Colonic mucosa (tissue), 4 donors: Measurements from ENCODE around the gene ELMO1. TPM values are rescaled to one million over a fixed set of nuclear protein-coding genes. Genes with fewer than 3 reads are reported as not detected.

Source experiments
- DNase-seq: peaks from one replicate; pipeline ENCODE4 v3.0.0-alpha.2; 2020
- H3K27ac ChIP-seq: fragments of 200-600 bp; one replicate; pipeline ENCODE4 v1.8.0; 2021
- H3K27me3 ChIP-seq: fragments of 200-600 bp; one replicate; pipeline ENCODE4 v1.8.0; 2021
- H3K36me3 ChIP-seq: fragments of 200-600 bp; one replicate; pipeline ENCODE4 v1.8.0; 2021
- H3K4me1 ChIP-seq: fragments of 200-600 bp; one replicate; pipeline ENCODE4 v1.8.0; 2021; ENCODE audit warnings: mild to moderate bottlenecking
- H3K4me3 ChIP-seq: fragments of 200-600 bp; one replicate; pipeline ENCODE4 v1.8.0; 2021
- H3K9ac ChIP-seq, 2 donors: one replicate each; pipeline ENCODE4 v1.7.0; 2013; ENCODE audit warnings: control low read depth in 2 of 2, low read depth in 2 of 2, low read length in 2 of 2
- H3K9me3 ChIP-seq: fragments of 200-600 bp; one replicate; pipeline ENCODE4 v1.8.0; 2021
- CTCF ChIP-seq: fragments of 200-600 bp; IDR thresholded peaks from one replicate; pipeline ENCODE4 v1.8.0; 2022; ENCODE audit warnings: antibody characterized with exemption, mild to moderate bottlenecking
- intact Hi-C: fragments of 100-400 bp; cut with DNase I; formaldehyde crosslinking; loops from one replicate; pipeline ENCODE4 v1.14.1; 2022
- total RNA-seq, 2 donors: library from RNA; stranded (reverse); fragmentation: NEBNext Ultra II Directional in 1 of 2; extraction: Animal tissue kit (Norgen Biotek cat#: 25700) in 1 of 2; gene quantifications; one replicate each; pipeline ENCODE4 v1.2.1, GENCODE V29; 2021
- donor health status: healthy.
- donor health status: DM: no; HTN: no; CAD: no.
- donor health status: DM: no; HTN: no; CAD: no.

The ELMO1 gene
- total RNA-seq, 2 donors from 2014 or later, result 4.2 to 4.7 TPM

- Histone ChIP-seq H3K9me3 (no peaks in the 10 kb centered on the region), H3K4me1 (no peaks in the 10 kb centered on the region), H3K27ac (no peak overlapping the region), H3K27me3 (no peaks in the 10 kb centered on the region), H3K9ac (no peak overlapping the region), H3K36me3 (no peaks in the 10 kb centered on the region), H3K4me3 (no peak overlapping the region)
- TF ChIP-seq CTCF, result no peak
- no peak for DNase-seq
- intact Hi-C loops, result loop anchor here (10.0 kb wide), 1 partner anchor 208 kb away; no protein-coding TSS in a partner anchor
Measured at GRCh38 chr7:37493123-37493522, 44.5 kb upstream of the ELMO1 start.

- Histone ChIP-seq H3K4me1 (no peaks in the 10 kb centered on the region), H3K27me3 (no peaks in the 10 kb centered on the region), H3K9me3 (no peaks in the 10 kb centered on the region), H3K4me3 (no peak overlapping the region), H3K36me3 (no peaks in the 10 kb centered on the region), H3K27ac (no peak overlapping the region), H3K9ac (no peak overlapping the region)
- DNase-seq, result no peak
- intact Hi-C loops, result loop anchor here (10.0 kb wide), 1 partner anchor 207 kb away; no protein-coding TSS in a partner anchor
- TF ChIP-seq CTCF, result no peak
Measured at GRCh38 chr7:37491919-37492694, 43.4 kb upstream of the ELMO1 start.

GRCh38 chr7:37489703-37490102 is 41.0 kb upstream of the ELMO1 start:
- no peaks in the 10 kb centered on the region for H3K9me3 ChIP-seq
- intact Hi-C loops, result loop anchor here (10.0 kb wide), 1 partner anchor 205 kb away; no protein-coding TSS in a partner anchor
- no peak overlapping the region for H3K27ac ChIP-seq

GRCh38 chr7:37488163-37488764 is 39.6 kb upstream of the ELMO1 start:
- Histone ChIP-seq H3K27ac (no peak overlapping the region), H3K9me3 (no peaks in the 10 kb centered on the region), H3K27me3 (no peaks in the 10 kb centered on the region), H3K36me3 (no peaks in the 10 kb centered on the region), H3K4me1 (no peaks in the 10 kb centered on the region), H3K9ac (no peak overlapping the region), H3K4me3 (no peak overlapping the region)
- DNase-seq, result no peak
- TF ChIP-seq CTCF, result no peak
- intact Hi-C loops, result no loop called here

More at GRCh38 chr7:37489703-37490102, 41.0 kb upstream of the ELMO1 start:
- Histone ChIP-seq H3K27me3 (no peaks in the 10 kb centered on the region), H3K4me3 (no peak overlapping the region), H3K4me1 (no peaks in the 10 kb centered on the region), H3K9ac (no peak overlapping the region), H3K36me3 (no peaks in the 10 kb centered on the region)
- DNase-seq, result no peak
- TF ChIP-seq CTCF, result no peak

- no peak for DNase-seq
- no peak for TF ChIP-seq CTCF
- H3K4me3 ChIP-seq, result no peak overlapping the region
- no peaks in the 10 kb centered on the region for H3K36me3 ChIP-seq
- H3K27me3 ChIP-seq, result no peaks in the 10 kb centered on the region
- no peak overlapping the region for H3K9ac ChIP-seq
- H3K4me1 ChIP-seq, result no peaks in the 10 kb centered on the region
- intact Hi-C loops, result no loop called here
- no peaks in the 10 kb centered on the region for H3K9me3 ChIP-seq
- H3K27ac ChIP-seq, result no peak overlapping the region
Measured at GRCh38 chr7:37484426-37485073, 35.9 kb upstream of the ELMO1 start.
